KOPT-K1 (cell line): Measurements from ENCODE around the gene AHDC1.
"Not testable (repeated sequence)": the region's sequence is repeated elsewhere in the genome, so short reads cannot be mapped to it uniquely, and the experiment has no call there.

Source experiments
- H3K27ac ChIP-seq: fragments of 200-600 bp; sonication (generic); 2 replicates; pipeline ENCODE4 v1.5.1; 2016; ENCODE audit warnings: antibody characterized with exemption, mild to moderate bottlenecking, low read depth, low read length; ENCODE audit not compliant: poor library complexity, severe bottlenecking
- H3K36me3 ChIP-seq: fragments of 200-600 bp; sonication (generic); 2 replicates; pipeline ENCODE4 v1.5.1; 2017; ENCODE audit warnings: antibody characterized with exemption, mild to moderate bottlenecking, low read length, moderate library complexity; ENCODE audit not compliant: insufficient read depth
- H3K9me3 ChIP-seq: fragments of 200-600 bp; sonication (generic); 2 replicates; pipeline ENCODE4 v1.5.1; 2017; ENCODE audit warnings: antibody characterized with exemption, low read length, mild to moderate bottlenecking; ENCODE audit not compliant: insufficient read depth, poor library complexity, severe bottlenecking

The AHDC1 gene

GRCh38 chr1:27515626-27516025 lies 88.3 kb downstream of the AHDC1 start:
- H3K9me3 ChIP-seq: no peaks in the 10 kb centered on the region
- no peak overlapping the region for H3K27ac ChIP-seq
- no peaks in the 10 kb centered on the region for H3K36me3 ChIP-seq

- no peak overlapping the region for H3K27ac ChIP-seq
- H3K36me3 ChIP-seq: no peaks in the 10 kb centered on the region
Measured at GRCh38 chr1:27513958-27514357, 90.0 kb downstream of the AHDC1 start.

GRCh38 chr1:27513528-27513927 lies 90.4 kb downstream of the AHDC1 start:
- Histone ChIP-seq H3K36me3 (no peaks in the 10 kb centered on the region), H3K27ac (no peak overlapping the region), H3K9me3 (no peaks in the 10 kb centered on the region)

More at GRCh38 chr1:27513958-27514357, 90.0 kb downstream of the AHDC1 start:
- H3K9me3 ChIP-seq: no peaks in the 10 kb centered on the region

- Histone ChIP-seq H3K27ac (no peak overlapping the region), H3K9me3 (no peaks in the 10 kb centered on the region), H3K36me3 (no peaks in the 10 kb centered on the region)
Measured at GRCh38 chr1:27509127-27510080, 94.5 kb downstream of the AHDC1 start.

GRCh38 chr1:27507960-27508665 lies 95.8 kb downstream of the AHDC1 start:
- H3K36me3 ChIP-seq: no peaks in the 10 kb centered on the region
- H3K27ac ChIP-seq: no peak overlapping the region
- H3K9me3 ChIP-seq: no peaks in the 10 kb centered on the region

- no peaks in the 10 kb centered on the region for H3K9me3 ChIP-seq
- H3K36me3 ChIP-seq: no peaks in the 10 kb centered on the region
- H3K27ac ChIP-seq: no peak overlapping the region
Measured at GRCh38 chr1:27506703-27507102, 97.2 kb downstream of the AHDC1 start.

GRCh38 chr1:27505420-27505680 lies 98.6 kb downstream of the AHDC1 start:
- Histone ChIP-seq H3K9me3 (no peaks in the 10 kb centered on the region), H3K36me3 (no peaks in the 10 kb centered on the region), H3K27ac (no peak overlapping the region)

- H3K27ac ChIP-seq: no peak overlapping the region
- H3K9me3 ChIP-seq: no peaks in the 10 kb centered on the region
- no peaks in the 10 kb centered on the region for H3K36me3 ChIP-seq
Measured at GRCh38 chr1:27504588-27505419, 99.1 kb downstream of the AHDC1 start.

- no peaks in the 10 kb centered on the region for H3K36me3 ChIP-seq
- H3K27ac ChIP-seq: no peak overlapping the region
- H3K9me3 ChIP-seq: no peaks in the 10 kb centered on the region
Measured at GRCh38 chr1:27503844-27504587, 99.9 kb downstream of the AHDC1 start.

GRCh38 chr1:27503033-27503432 lies 100.9 kb downstream of the AHDC1 start:
- no peak overlapping the region for H3K27ac ChIP-seq
- H3K9me3 ChIP-seq: no peaks in the 10 kb centered on the region
- no peaks in the 10 kb centered on the region for H3K36me3 ChIP-seq

GRCh38 chr1:27501159-27501558 lies 102.8 kb downstream of the AHDC1 start:
- not testable (repeated sequence) for H3K36me3 ChIP-seq, H3K27ac ChIP-seq, H3K9me3 ChIP-seq

GRCh38 chr1:27499142-27499541 lies 104.8 kb downstream of the AHDC1 start:
- H3K36me3 ChIP-seq: no peaks in the 10 kb centered on the region
- H3K27ac ChIP-seq: no peak overlapping the region
- H3K9me3 ChIP-seq: no peaks in the 10 kb centered on the region

- Histone ChIP-seq H3K9me3 (no peaks in the 10 kb centered on the region), H3K27ac (no peak overlapping the region), H3K36me3 (no peaks in the 10 kb centered on the region)
Measured at GRCh38 chr1:27496604-27497155, 107.3 kb downstream of the AHDC1 start.

- no peaks in the 10 kb centered on the region for H3K36me3 ChIP-seq
- no peak overlapping the region for H3K27ac ChIP-seq
- no peaks in the 10 kb centered on the region for H3K9me3 ChIP-seq
Measured at GRCh38 chr1:27492796-27493195, 111.1 kb downstream of the AHDC1 start.
